GM12878 (cell line): ENCODE data around the gene RAPGEF4. TPM values are rescaled to one million over a fixed set of nuclear protein-coding genes. Genes with fewer than 3 reads are reported as not detected.

ENCODE experiments used
- ATAC-seq: fragments of 200-7000 bp; cut with Tn5 transposase; 3 replicates; pipeline ENCODE4 v1.9.1; 2020; ENCODE audit warnings: mild to moderate bottlenecking, moderate library complexity
- BruUV-seq: library from RNA; stranded (reverse); fragments of 400-500 nt; replicated peaks from 2 replicates; lab custom pipeline; 2021; lab: Mats Ljungman, UMichigan
- CTCF ChIA-PET: fragments of 300-600 bp; sonication (Branson Sonifier 250); formaldehyde crosslinking; extraction: SDS; loops from one replicate; lab custom pipeline; 2021; ENCODE audit warnings: inconsistent platforms; lab: Yijun Ruan, JAX
- POLR2A ChIA-PET: fragments of 350-600 bp; formaldehyde crosslinking; extraction: SDS; loops from one replicate; lab custom pipeline; 2021; ENCODE audit warnings: inconsistent platforms; lab: Charles Lee
- RAD21 ChIA-PET: fragments of 300-600 bp; sonication (Branson Sonifier 250); formaldehyde crosslinking; loops from one replicate; lab custom pipeline; 2023; ENCODE audit warnings: antibody characterized with exemption; ENCODE audit not compliant: unreplicated experiment; lab: Charles Lee
- SMC1A ChIA-PET: fragments of 300-600 bp; sonication (Branson Sonifier 250); formaldehyde crosslinking; loops from one replicate; lab custom pipeline; 2023; ENCODE audit not compliant: unreplicated experiment, uncharacterized antibody; lab: Charles Lee
- DNase-seq: peaks from one replicate; pipeline ENCODE4 v3.0.0-alpha.2; 2011; ENCODE audit warnings: low read depth, low spot score
- FAIRE-seq: peaks from 3 replicates; lab custom pipeline; 2011; peaks lifted over from hg19 to GRCh38; lab: Jason Lieb, UNC
- H2AFZ ChIP-seq: 2 replicates; pipeline ENCODE4 v1.6.0; 2011; ENCODE audit warnings: low read depth, low read length, control low read depth; ENCODE audit not compliant: control insufficient read depth
- H3K27ac ChIP-seq: 2 replicates; pipeline ENCODE4 v1.5.1; 2011; ENCODE audit warnings: control low read depth; ENCODE audit not compliant: control insufficient read depth, insufficient read depth
- H3K27me3 ChIP-seq, 2 experiments: replicated peaks in 1 of 2; 2 replicates each; pipeline versions ENCODE4 v1.6.0 to v1.6.1; 2011; ENCODE audit warnings: low read length in 1 of 2; ENCODE audit not compliant: control insufficient read depth in 2 of 2, insufficient read depth in 2 of 2
- H3K36me3 ChIP-seq, 2 experiments: 2 replicates each; pipeline ENCODE4 v1.5.1; 2011; ENCODE audit warnings: low read length in 1 of 2; ENCODE audit not compliant: control insufficient read depth in 2 of 2, insufficient read depth in 2 of 2
- H3K4me1 ChIP-seq: 2 replicates; pipeline ENCODE4 v1.6.1; 2011; ENCODE audit warnings: mild to moderate bottlenecking, low read length, moderate library complexity, mixed read lengths; ENCODE audit not compliant: control insufficient read depth, insufficient read depth
- H3K4me2 ChIP-seq: 2 replicates; pipeline ENCODE4 v1.6.0; 2011; ENCODE audit warnings: control low read depth; ENCODE audit not compliant: control insufficient read depth, insufficient read depth
- H3K4me3 ChIP-seq: fragments of 200-600 bp; sonication (generic); 2 replicates; pipeline ENCODE4 v1.5.1; 2016
- H3K79me2 ChIP-seq: 2 replicates; pipeline ENCODE4 v1.6.0; 2011; ENCODE audit warnings: low read length; ENCODE audit not compliant: control insufficient read depth, insufficient read depth
- H3K9ac ChIP-seq: 2 replicates; pipeline ENCODE4 v1.8.0; 2011; ENCODE audit warnings: low read length, control low read depth, mixed read lengths; ENCODE audit not compliant: control insufficient read depth, insufficient read depth
- H3K9me3 ChIP-seq: replicated peaks from 3 replicates; pipeline ENCODE4 v1.5.1; 2011; ENCODE audit warnings: mild to moderate bottlenecking, low read length; ENCODE audit not compliant: control insufficient read depth, insufficient read depth
- H4K20me1 ChIP-seq: 2 replicates; pipeline ENCODE4 v1.6.0; 2011; ENCODE audit not compliant: control insufficient read depth, insufficient read depth
- HCFC1 ChIP-seq: fragments of 150-350 bp; IDR thresholded peaks from 2 replicates; pipeline ENCODE4 v1.6.1; 2014; ENCODE audit warnings: low read length
- SMAD1 ChIP-seq: fragments of 450-650 bp; IDR thresholded peaks from 2 replicates; pipeline ENCODE4 v1.6.1; 2018; ENCODE audit warnings: mild to moderate bottlenecking, low read depth; ENCODE audit not compliant: partially characterized antibody
- SMARCA5 ChIP-seq: fragments of 450-650 bp; IDR thresholded peaks from 2 replicates; pipeline ENCODE4 v1.6.1; 2017; ENCODE audit warnings: mild to moderate bottlenecking
- SP1 ChIP-seq: IDR thresholded peaks from one replicate; pipeline ENCODE4 v1.6.1; 2011; ENCODE audit warnings: low read depth, low read length
- STAT1 ChIP-seq: fragments of 450-650 bp; conservative IDR thresholded peaks from 2 replicates; pipeline ENCODE4 v1.6.1; 2014; ENCODE audit warnings: antibody characterized with exemption, mild to moderate bottlenecking
- YY1 ChIP-seq: IDR thresholded peaks from 2 replicates; pipeline ENCODE4 v1.6.1; 2011; ENCODE audit warnings: low read depth, mild to moderate bottlenecking, low read length
- WGBS: methylation state at CpG from one replicate; pipeline ENCODE4 v1.1.6; 2016; ENCODE audit warnings: low lambda C conversion rate; ENCODE audit not compliant: insufficient replicate concordance, insufficient coverage; ENCODE audit errors: missing lambda C conversion rate; 5-methylcytosine and 5-hydroxymethylcytosine counted together
- in situ Hi-C: fragments of 300-500 bp; cut with MboI; formaldehyde crosslinking; loops from 9 replicates; pipeline ENCODE4 v1.14.3; 2018; ENCODE audit warnings: mixed read lengths
- intact Hi-C: fragments of 100-400 bp; cut with micrococcal nuclease; formaldehyde crosslinking; loops from one replicate; pipeline ENCODE4 v1.14.2; 2022; ENCODE audit not compliant: unreplicated experiment
- polyA plus RNA-seq, 11 experiments: library from polyadenylated mRNA; depleted of rRNA in 4 of 11; unstranded in 6 of 11; stranded (reverse) in 5 of 11; fragments of >200 nt; fragmentation: Nextera tagmentation in 4 of 11; fragmentation: Illumina TruSeq in 1 of 11; extraction: Ambion mirVana in 4 of 11; extraction: Trizol in 1 of 11; gene quantifications; 1 replicate in 1 of 11; 2 replicates in 10 of 11; pipeline versions ENCODE4 v1.2.1 to v1.2.3, GENCODE V29; 2011 to 2016; ENCODE audit warnings: inconsistent platforms in 2 of 11, missing spikeins in 2 of 11, low read depth in 1 of 11
- total RNA-seq, 4 experiments: library from RNA; depleted of rRNA in 3 of 4; stranded (reverse); fragments of >200 nt in 3 of 4; fragmentation: Illumina TruSeq in 1 of 4; extraction: Trizol in 1 of 4; gene quantifications; 2 replicates each; pipeline versions ENCODE4 v1.2.1 to v1.2.3, GENCODE V29; 2013 to 2021
- TF ChIP-seq, protein P1 (sequence below): fragments of 450-650 bp; IDR thresholded peaks from 2 replicates; pipeline ENCODE4 v1.6.1; 2018; ENCODE audit warnings: mild to moderate bottlenecking, low read depth, moderate library complexity; ENCODE audit not compliant: partially characterized antibody

RAPGEF4 gene
- total and polyA plus RNA-seq, 10 of the 15 experiments (the other 5 are each of a cell fraction or from before 2014, with no cell fraction given) = 0.18 TPM; not detected in 8

DNA sequence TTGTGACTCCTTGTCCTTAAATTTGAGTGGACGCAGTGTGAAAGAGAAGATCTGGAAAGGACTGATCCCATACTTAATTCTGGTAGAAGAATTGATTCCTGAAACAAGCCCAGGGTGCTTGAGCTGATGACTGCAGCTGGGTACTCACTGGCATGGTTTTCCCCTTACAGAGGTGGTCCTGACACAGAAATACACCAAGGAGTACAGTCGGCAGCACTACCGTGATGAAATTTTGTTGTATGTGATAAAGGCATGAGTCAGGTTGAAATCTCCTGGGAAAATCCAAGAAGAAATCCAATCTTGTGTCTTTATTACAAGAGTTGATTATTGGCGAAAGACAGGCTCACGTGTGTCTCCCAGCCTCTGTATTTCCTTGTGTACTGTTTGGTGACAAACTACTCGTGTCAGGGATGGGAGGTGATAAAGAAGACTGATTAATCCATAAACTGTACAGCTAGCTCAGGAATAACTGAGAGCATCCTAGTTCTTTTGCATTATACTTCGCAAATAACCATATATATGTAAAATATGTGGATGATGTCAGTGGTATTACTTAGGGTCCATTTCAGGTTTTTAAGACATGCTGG, 76.6 kb downstream of the RAPGEF4 start:
- no peak for ATAC-seq
- Histone ChIP-seq H3K36me3 (no peaks in the 10 kb centered on the region), H3K27me3 (no peaks in the 10 kb centered on the region; a peak in 2 of 4 replicates), H3K9ac (no peak overlapping the region), H3K4me3 (no peak overlapping the region), H3K4me1 (no peaks in the 10 kb centered on the region), H3K9me3 (no peaks in the 10 kb centered on the region), H3K79me2 (no peaks in the 10 kb centered on the region), H2AFZ (no peak overlapping the region), H3K27ac (no peak overlapping the region), H3K4me2 (no peak overlapping the region), H4K20me1 (no peaks in the 10 kb centered on the region)
- ChIA-PET SMC1A (no interaction called here), RAD21 (no interaction called here), CTCF (no interaction called here), POLR2A (no interaction called here)
- no peak for FAIRE-seq
- in situ Hi-C loops = loop anchor here (25.0 kb wide), 1 partner anchor 125 kb away; no protein-coding TSS in a partner anchor
- WGBS = 34% methylated on average over 7 of the region's 7 CpGs
- no TSS peak for BruUV-seq
- intact Hi-C loops = no loop called here
- TF ChIP-seq, protein P1, sequence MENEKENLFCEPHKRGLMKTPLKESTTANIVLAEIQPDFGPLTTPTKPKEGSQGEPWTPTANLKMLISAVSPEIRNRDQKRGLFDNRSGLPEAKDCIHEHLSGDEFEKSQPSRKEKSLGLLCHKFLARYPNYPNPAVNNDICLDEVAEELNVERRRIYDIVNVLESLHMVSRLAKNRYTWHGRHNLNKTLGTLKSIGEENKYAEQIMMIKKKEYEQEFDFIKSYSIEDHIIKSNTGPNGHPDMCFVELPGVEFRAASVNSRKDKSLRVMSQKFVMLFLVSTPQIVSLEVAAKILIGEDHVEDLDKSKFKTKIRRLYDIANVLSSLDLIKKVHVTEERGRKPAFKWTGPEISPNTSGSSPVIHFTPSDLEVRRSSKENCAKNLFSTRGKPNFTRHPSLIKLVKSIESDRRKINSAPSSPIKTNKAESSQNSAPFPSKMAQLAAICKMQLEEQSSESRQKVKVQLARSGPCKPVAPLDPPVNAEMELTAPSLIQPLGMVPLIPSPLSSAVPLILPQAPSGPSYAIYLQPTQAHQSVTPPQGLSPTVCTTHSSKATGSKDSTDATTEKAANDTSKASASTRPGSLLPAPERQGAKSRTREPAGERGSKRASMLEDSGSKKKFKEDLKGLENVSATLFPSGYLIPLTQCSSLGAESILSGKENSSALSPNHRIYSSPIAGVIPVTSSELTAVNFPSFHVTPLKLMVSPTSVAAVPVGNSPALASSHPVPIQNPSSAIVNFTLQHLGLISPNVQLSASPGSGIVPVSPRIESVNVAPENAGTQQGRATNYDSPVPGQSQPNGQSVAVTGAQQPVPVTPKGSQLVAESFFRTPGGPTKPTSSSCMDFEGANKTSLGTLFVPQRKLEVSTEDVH = no peak
- TF ChIP-seq SMAD1 (no peak), SMARCA5 (no peak), YY1 (no peak), STAT1 (no peak), HCFC1 (no peak), SP1 (no peak)
- DNase-seq = no peak
